Tibial artery (tissue), 4 donors: ENCODE data around the gene NUP210.

Source experiments
- DNase-seq, 2 donors: peaks; one replicate each; pipeline ENCODE4 v3.0.0-alpha.2; 2019
- H3K27ac ChIP-seq, 2 donors: fragments of 200-600 bp; sonication (generic) in 1 of 2; 1 replicate in 1 of 2; 2 replicates in 1 of 2; pipeline ENCODE4 v1.5.1; 2018 to 2019; ENCODE audit warnings: mild to moderate bottlenecking in 1 of 2
- H3K27me3 ChIP-seq, 2 donors: fragments of 200-600 bp; sonication (generic) in 1 of 2; one replicate each; pipeline versions ENCODE4 v1.5.1 to v1.6.0; 2016 to 2019
- H3K36me3 ChIP-seq, 3 donors: fragments of 200-600 bp; sonication (generic) in 2 of 3; one replicate each; pipeline ENCODE4 v1.5.1; 2016 to 2019; ENCODE audit warnings: mild to moderate bottlenecking in 2 of 3
- H3K4me1 ChIP-seq, 4 donors: fragments of 200-600 bp; sonication (generic) in 2 of 4; 1 replicate in 3 of 4; 2 replicates in 1 of 4; pipeline ENCODE4 v1.5.1; 2016 to 2019
- H3K4me3 ChIP-seq, 2 donors: fragments of 200-600 bp; sonication (generic) in 1 of 2; 1 replicate in 1 of 2; 2 replicates in 1 of 2; pipeline ENCODE4 v1.5.1; 2018 to 2019; ENCODE audit warnings: mild to moderate bottlenecking in 2 of 2
- H3K9me3 ChIP-seq, 3 donors: fragments of 200-600 bp; sonication (generic) in 1 of 3; one replicate each; pipeline ENCODE4 v1.5.1; 2016 to 2019
- CTCF ChIP-seq, 2 experiments: fragments of 200-600 bp in 1 of 2; fragments of 450-650 bp in 1 of 2; IDR thresholded peaks; one replicate each; pipeline ENCODE4 v1.5.1; 2017 to 2019; ENCODE audit warnings: antibody characterized with exemption in 2 of 2, mild to moderate bottlenecking in 1 of 2, moderate library complexity in 1 of 2
- intact Hi-C: fragments of 100-400 bp; cut with DNase I; formaldehyde crosslinking; loops from one replicate; pipeline ENCODE4 v1.15.0; 2023; ENCODE audit warnings: low total_unique reads

The NUP210 gene

GRCh38 chr3:13332740-13333139 is 87.4 kb downstream of the NUP210 start:
- H3K4me1 ChIP-seq = no peaks in the 10 kb centered on the region
- H3K9me3 ChIP-seq = no peaks in the 10 kb centered on the region
- TF ChIP-seq CTCF (IDR thresholded peaks at IDR 0.05) = no peak
- no peaks in the 10 kb centered on the region for H3K27me3 ChIP-seq
- H3K4me3 ChIP-seq = no peak overlapping the region
- no peak overlapping the region for H3K27ac ChIP-seq
- DNase-seq = no peak
- intact Hi-C loops = no loop called here
- H3K36me3 ChIP-seq = peaks cover 0 to 26% (median 0%) of the 10 kb centered on the region in 3 donors

DNA sequence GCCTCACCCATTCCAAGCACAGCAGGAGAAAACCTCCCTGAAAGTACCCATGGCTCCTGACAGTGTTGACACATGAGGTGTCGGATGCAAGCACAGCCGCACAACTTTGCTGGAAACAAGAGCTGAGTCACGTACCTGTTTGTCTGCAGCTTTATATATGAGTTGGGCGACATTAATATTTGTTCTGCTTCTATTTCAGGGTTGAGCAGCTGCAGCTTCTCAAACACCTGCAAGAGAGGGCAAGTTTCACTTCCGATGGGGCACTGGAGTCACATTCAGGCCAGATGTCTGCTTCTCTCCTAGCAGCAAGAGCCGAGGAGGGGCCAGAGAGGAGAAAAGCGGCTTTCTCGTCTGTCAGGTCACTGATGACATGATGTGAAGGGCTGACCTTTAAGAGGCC is 88.0 kb downstream of the NUP210 start:
- H3K4me3 ChIP-seq = no peak overlapping the region
- H3K27ac ChIP-seq = no peak overlapping the region
- H3K27me3 ChIP-seq = no peaks in the 10 kb centered on the region
- no peaks in the 10 kb centered on the region for H3K4me1 ChIP-seq
- TF ChIP-seq CTCF (IDR thresholded peaks at IDR 0.05) = no peak
- intact Hi-C loops = no loop called here
- peaks cover 0 to 27% (median 0%) of the 10 kb centered on the region in 3 donors for H3K36me3 ChIP-seq
- no peaks in the 10 kb centered on the region for H3K9me3 ChIP-seq
- no peak for DNase-seq

DNA sequence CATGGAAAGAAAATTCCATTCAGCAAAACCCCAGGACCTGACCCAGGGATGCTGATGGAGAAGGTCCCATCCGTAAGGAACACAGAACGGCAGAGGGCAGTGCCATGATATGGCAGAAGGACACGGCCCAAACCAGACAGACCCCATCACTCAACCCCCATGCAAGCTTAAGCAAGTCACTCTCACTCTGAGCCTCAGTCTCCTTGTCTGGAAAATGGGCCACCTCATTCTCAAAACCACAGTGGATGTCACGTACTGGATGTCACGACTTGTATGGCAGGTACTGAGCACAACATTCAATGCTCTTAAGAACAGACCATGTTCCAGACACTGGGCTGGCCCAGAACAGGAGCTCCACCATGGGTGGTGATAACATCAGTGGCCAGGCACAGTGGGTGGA is 90.4 kb downstream of the NUP210 start:
- DNase-seq = no peak
- H3K4me3 ChIP-seq = no peak overlapping the region
- no peaks in the 10 kb centered on the region for H3K27me3 ChIP-seq
- H3K9me3 ChIP-seq = no peaks in the 10 kb centered on the region
- H3K4me1 ChIP-seq = no peaks in the 10 kb centered on the region
- TF ChIP-seq CTCF (IDR thresholded peaks at IDR 0.05) = no peak
- peaks cover 0 to 35% (median 0%) of the 10 kb centered on the region in 3 donors for H3K36me3 ChIP-seq
- no peak overlapping the region for H3K27ac ChIP-seq
- intact Hi-C loops = no loop called here

DNA sequence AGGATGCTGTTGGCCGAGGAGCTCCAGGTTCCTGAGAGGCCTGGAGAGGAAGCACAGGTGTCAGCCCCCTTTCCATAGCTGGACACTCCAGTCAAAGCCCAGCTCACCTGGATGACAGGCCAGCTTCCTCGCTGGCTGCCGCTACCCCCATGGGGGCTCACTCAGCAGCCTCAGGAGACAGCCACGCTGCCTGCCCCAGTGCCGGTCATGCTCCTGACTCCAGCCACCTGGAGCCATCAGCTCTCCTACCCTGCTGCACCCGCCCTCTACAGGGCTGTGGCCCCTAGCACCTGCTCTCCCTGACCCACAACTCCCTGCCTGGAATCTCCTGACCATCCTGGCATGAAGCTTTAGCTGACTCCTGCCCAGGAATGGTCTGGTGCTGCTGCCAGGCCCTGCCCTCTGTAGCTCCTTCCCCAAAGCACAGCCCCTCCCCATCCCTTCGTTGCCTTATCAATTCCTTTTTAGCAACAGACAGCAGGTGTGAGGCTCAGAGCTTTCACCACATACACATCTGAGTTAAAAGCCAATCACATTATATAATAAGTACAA is 94.2 kb downstream of the NUP210 start:
- H3K4me1 ChIP-seq = no peaks in the 10 kb centered on the region

DNA sequence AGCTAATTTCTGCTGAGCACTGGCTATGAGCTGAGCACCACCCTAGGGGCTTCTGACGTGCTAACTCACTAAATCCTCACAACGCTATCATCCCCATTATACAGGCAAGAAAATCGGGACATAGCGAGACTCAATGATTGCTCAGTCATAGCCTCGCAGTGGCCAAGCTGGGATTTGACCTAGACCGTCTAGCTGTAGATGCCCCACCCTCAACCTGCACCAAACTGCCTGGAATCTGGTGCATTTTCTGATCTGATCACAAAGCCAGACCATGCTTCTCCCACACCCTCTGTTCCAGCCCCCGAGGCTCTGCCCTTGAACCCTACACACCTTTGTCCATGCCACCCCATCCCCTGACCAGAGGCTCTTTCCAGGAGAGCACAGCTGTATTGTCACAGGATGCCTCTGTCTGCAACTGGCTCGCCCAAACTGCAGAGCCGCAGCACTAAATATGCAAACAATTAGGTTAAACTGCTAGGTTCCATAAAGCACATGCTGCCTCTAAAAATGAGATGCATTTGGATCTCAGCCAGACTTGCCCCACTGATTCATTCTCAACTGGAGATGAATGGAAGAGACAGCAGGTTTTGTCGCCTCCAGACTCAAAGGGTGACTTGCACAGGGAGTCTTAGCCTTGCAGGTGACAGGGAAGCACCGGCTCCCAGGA is 95.2 kb downstream of the NUP210 start:
- Histone ChIP-seq H3K4me1 (no peaks in the 10 kb centered on the region), H3K9me3 (no peaks in the 10 kb centered on the region), H3K27ac (no peak overlapping the region), H3K27me3 (no peaks in the 10 kb centered on the region), H3K36me3 (peaks cover 0 to 41% (median 0%) of the 10 kb centered on the region in 3 donors), H3K4me3 (no peak overlapping the region)
- no peak for TF ChIP-seq CTCF (IDR thresholded peaks at IDR 0.05)
- intact Hi-C loops = no loop called here
- no peak for DNase-seq

More for the DNA sequence above, 94.2 kb downstream of the NUP210 start:
- Histone ChIP-seq H3K36me3 (peaks cover 0 to 42% (median 0%) of the 10 kb centered on the region in 3 donors), H3K27me3 (no peaks in the 10 kb centered on the region), H3K9me3 (no peaks in the 10 kb centered on the region), H3K27ac (no peak overlapping the region), H3K4me3 (no peak overlapping the region)
- TF ChIP-seq CTCF (IDR thresholded peaks at IDR 0.05) = no peak
- no peak for DNase-seq
- intact Hi-C loops = no loop called here
